HL-60 (cell line): Measurements from ENCODE around the gene DRC3.

Source experiments
- DNase-seq, 2 experiments: peaks; one replicate each; pipeline ENCODE4 v3.0.0-alpha.2; 2010 to 2020; ENCODE audit warnings: low read depth in 1 of 2, low spot score in 1 of 2
- H3K27ac ChIP-seq: fragments of 250-450 bp; sonication (Bioruptor Pico); replicated peaks from 2 replicates; pipeline ENCODE4 v1.5.1; 2020; ENCODE audit warnings: mild to moderate bottlenecking, moderate library complexity
- H3K27me3 ChIP-seq: fragments of 250-450 bp; sonication (Bioruptor Pico); 2 replicates; pipeline ENCODE4 v1.5.1; 2021; ENCODE audit warnings: mild to moderate bottlenecking, moderate library complexity; ENCODE audit not compliant: insufficient read depth, poor library complexity, severe bottlenecking
- H3K4me3 ChIP-seq: replicated peaks from 2 replicates; pipeline ENCODE4 v1.5.1; 2011; ENCODE audit warnings: mild to moderate bottlenecking, control low read depth, low read length; ENCODE audit not compliant: insufficient read depth
- CTCF ChIP-seq: IDR thresholded peaks from one replicate; pipeline ENCODE4 v1.5.1; 2011; ENCODE audit warnings: low read length, control low read depth, inconsistent platforms; ENCODE audit not compliant: insufficient read depth
- GABPA ChIP-seq: IDR thresholded peaks from 2 replicates; pipeline ENCODE4 v1.6.1; 2012; ENCODE audit warnings: low read depth
- POLR2AphosphoS5 ChIP-seq: IDR thresholded peaks from 2 replicates; pipeline ENCODE4 v1.6.1; 2012; ENCODE audit warnings: low read depth
- SPI1 ChIP-seq: IDR thresholded peaks from 2 replicates; pipeline ENCODE4 v1.6.1; 2012; ENCODE audit warnings: low read depth, mild to moderate bottlenecking, borderline replicate concordance
- TF ChIP-seq, protein P1 (sequence below): IDR thresholded peaks from 2 replicates; pipeline ENCODE4 v1.6.1; 2012; ENCODE audit warnings: low read depth; ENCODE audit not compliant: insufficient replicate concordance

DRC3 gene

DNA sequence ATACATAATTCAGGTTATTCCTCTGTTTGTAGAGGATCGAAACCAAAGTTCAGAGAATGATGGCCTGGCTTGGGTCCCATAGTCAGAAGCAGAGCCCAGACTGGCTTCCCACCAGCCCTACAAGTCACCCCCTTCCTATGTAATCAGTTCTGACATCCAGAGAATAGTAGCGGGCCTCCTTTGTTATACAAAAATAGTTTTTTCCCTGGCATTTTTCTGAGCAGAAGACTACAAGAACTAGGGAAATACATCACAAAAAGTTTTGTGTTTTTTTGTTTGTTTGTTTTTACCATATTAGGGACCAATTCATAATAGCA, 47.1 kb downstream of the DRC3 start:
- no peak overlapping the region for H3K27ac ChIP-seq
- H3K4me3 ChIP-seq, result no peak overlapping the region
- H3K27me3 ChIP-seq, result no peaks in the 10 kb centered on the region
- TF ChIP-seq, protein P1, sequence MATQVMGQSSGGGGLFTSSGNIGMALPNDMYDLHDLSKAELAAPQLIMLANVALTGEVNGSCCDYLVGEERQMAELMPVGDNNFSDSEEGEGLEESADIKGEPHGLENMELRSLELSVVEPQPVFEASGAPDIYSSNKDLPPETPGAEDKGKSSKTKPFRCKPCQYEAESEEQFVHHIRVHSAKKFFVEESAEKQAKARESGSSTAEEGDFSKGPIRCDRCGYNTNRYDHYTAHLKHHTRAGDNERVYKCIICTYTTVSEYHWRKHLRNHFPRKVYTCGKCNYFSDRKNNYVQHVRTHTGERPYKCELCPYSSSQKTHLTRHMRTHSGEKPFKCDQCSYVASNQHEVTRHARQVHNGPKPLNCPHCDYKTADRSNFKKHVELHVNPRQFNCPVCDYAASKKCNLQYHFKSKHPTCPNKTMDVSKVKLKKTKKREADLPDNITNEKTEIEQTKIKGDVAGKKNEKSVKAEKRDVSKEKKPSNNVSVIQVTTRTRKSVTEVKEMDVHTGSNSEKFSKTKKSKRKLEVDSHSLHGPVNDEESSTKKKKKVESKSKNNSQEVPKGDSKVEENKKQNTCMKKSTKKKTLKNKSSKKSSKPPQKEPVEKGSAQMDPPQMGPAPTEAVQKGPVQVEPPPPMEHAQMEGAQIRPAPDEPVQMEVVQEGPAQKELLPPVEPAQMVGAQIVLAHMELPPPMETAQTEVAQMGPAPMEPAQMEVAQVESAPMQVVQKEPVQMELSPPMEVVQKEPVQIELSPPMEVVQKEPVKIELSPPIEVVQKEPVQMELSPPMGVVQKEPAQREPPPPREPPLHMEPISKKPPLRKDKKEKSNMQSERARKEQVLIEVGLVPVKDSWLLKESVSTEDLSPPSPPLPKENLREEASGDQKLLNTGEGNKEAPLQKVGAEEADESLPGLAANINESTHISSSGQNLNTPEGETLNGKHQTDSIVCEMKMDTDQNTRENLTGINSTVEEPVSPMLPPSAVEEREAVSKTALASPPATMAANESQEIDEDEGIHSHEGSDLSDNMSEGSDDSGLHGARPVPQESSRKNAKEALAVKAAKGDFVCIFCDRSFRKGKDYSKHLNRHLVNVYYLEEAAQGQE, result no peak
- no peak for TF ChIP-seq SPI1
- no peak for TF ChIP-seq POLR2AphosphoS5
- TF ChIP-seq CTCF, result no peak
- no peak for TF ChIP-seq GABPA
- no peak for DNase-seq

DNA sequence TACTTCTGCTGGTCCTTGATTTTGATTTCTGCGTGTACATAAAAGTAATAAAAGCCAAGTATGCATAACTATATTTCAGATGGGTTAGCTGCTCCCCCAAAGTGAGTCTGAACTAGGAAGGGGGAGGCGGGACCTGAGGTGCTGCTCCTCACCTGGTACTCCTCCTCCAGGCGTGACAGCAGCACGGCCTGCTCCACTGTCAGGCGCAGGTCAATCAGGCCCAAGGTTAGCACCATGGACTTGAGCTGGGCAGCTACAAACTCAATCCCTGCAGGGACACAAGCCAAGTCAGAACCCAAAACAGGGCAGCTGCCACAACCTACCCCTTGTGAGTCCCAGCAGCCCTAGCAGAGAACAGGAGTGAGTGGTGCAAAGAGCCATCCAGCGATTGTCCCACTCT, 48.3 kb downstream of the DRC3 start:
- no peak for TF ChIP-seq CTCF
- no peak for TF ChIP-seq SPI1
- TF ChIP-seq, protein P1, result no peak
- no peak for TF ChIP-seq POLR2AphosphoS5
- TF ChIP-seq GABPA, result no peak
- no peak for DNase-seq
- H3K27ac ChIP-seq, result no peak overlapping the region
- no peak overlapping the region for H3K4me3 ChIP-seq
- H3K27me3 ChIP-seq, result no peaks in the 10 kb centered on the region

- TF ChIP-seq CTCF (no peak), POLR2AphosphoS5 (no peak), SPI1 (no peak), GABPA (no peak)
- TF ChIP-seq, protein P1, result no peak
- no peak for DNase-seq
- H3K27ac ChIP-seq, result no peak overlapping the region
- no peak overlapping the region for H3K4me3 ChIP-seq
- no peaks in the 10 kb centered on the region for H3K27me3 ChIP-seq
Measured at GRCh38 chr17:18021372-18021771, 48.7 kb downstream of the DRC3 start.
